WTC11 (cell line): ENCODE results near the gene TANC1. TPM values are rescaled to one million over a fixed set of nuclear protein-coding genes. Genes with fewer than 3 reads are reported as not detected.

Source experiments
- ATAC-seq: fragments of 200-7000 bp; cut with Tn5 transposase; 2 replicates; pipeline ENCODE4 v1.10.0; 2021; ENCODE audit warnings: mild to moderate bottlenecking, moderate library complexity
- CTCF ChIA-PET: fragments of 300-600 bp; sonication (Branson Sonifier 250); formaldehyde crosslinking; loops from one replicate; lab custom pipeline; 2021; ENCODE audit warnings: antibody characterized with exemption; lab: Charles Lee
- POLR2A ChIA-PET: fragments of 350-600 bp; sonication (Branson Sonifier 250); formaldehyde crosslinking; loops from one replicate; lab custom pipeline; 2021; ENCODE audit warnings: antibody characterized with exemption; lab: Charles Lee
- DNase-seq: peaks from one replicate; pipeline ENCODE4 v3.0.0; 2021; ENCODE audit warnings: low spot score
- H3K27ac Mint-ChIP-seq: 2 replicates; pipeline ENCODE4 v1.8.0; 2021; ENCODE audit warnings: mixed read lengths
- H3K27me3 Mint-ChIP-seq: 2 replicates; pipeline ENCODE4 v1.8.0; 2021; ENCODE audit warnings: low read depth, mild to moderate bottlenecking, moderate library complexity, mixed read lengths
- H3K36me3 Mint-ChIP-seq: 2 replicates; pipeline ENCODE4 v1.8.0; 2021; ENCODE audit warnings: mixed read lengths
- H3K4me1 Mint-ChIP-seq: 2 replicates; pipeline ENCODE4 v1.8.0; 2022; ENCODE audit warnings: mixed read lengths
- H3K4me3 Mint-ChIP-seq: 2 replicates; pipeline ENCODE4 v1.8.0; 2021; ENCODE audit warnings: mild to moderate bottlenecking, moderate library complexity, mixed read lengths
- H3K9me3 Mint-ChIP-seq: 2 replicates; pipeline ENCODE4 v1.8.0; 2021; ENCODE audit warnings: mixed read lengths
- ATF1 ChIP-seq: sonication (generic); formaldehyde crosslinking; IDR thresholded peaks from 2 replicates; pipeline ENCODE4 v1.8.1; 2023; ENCODE audit warnings: mild to moderate bottlenecking, moderate library complexity, missing genetic modification reagents
- ATF2 ChIP-seq: sonication (generic); formaldehyde crosslinking; IDR thresholded peaks from 2 replicates; pipeline ENCODE4 v1.8.1; 2022; ENCODE audit warnings: low read depth, missing genetic modification reagents, borderline replicate concordance
- ATF3 ChIP-seq: sonication (generic); formaldehyde crosslinking; conservative IDR thresholded peaks from 2 replicates; pipeline ENCODE4 v1.8.1; 2022; ENCODE audit warnings: mild to moderate bottlenecking, missing genetic modification reagents
- CTCF ChIP-seq: fragments of 200-600 bp; IDR thresholded peaks from 2 replicates; pipeline ENCODE4 v1.8.0; 2022; ENCODE audit warnings: antibody characterized with exemption
- FOXJ3 ChIP-seq: sonication (generic); formaldehyde crosslinking; IDR thresholded peaks from 2 replicates; pipeline ENCODE4 v1.9.0; 2021; ENCODE audit warnings: missing genetic modification reagents, mild to moderate bottlenecking, borderline replicate concordance
- GABPB1 ChIP-seq: sonication (generic); formaldehyde crosslinking; IDR thresholded peaks from 2 replicates; pipeline ENCODE4 v1.8.1; 2023; ENCODE audit warnings: mild to moderate bottlenecking, missing genetic modification reagents
- MYBL2 ChIP-seq: sonication (generic); formaldehyde crosslinking; IDR thresholded peaks from 2 replicates; pipeline ENCODE4 v1.8.1; 2023; ENCODE audit warnings: mild to moderate bottlenecking, moderate library complexity, missing genetic modification reagents
- NR2C2 ChIP-seq: sonication (generic); formaldehyde crosslinking; IDR thresholded peaks from 2 replicates; pipeline ENCODE4 v1.8.0; 2022; ENCODE audit warnings: mild to moderate bottlenecking, missing genetic modification reagents
- NR3C1 ChIP-seq: sonication (generic); formaldehyde crosslinking; conservative IDR thresholded peaks from 2 replicates; pipeline ENCODE4 v1.8.1; 2023; ENCODE audit warnings: low read depth, mild to moderate bottlenecking, missing genetic modification reagents
- RORB ChIP-seq: fragments of 250-450 bp; sonication (Bioruptor Pico); IDR thresholded peaks from 2 replicates; pipeline ENCODE4 v1.9.0; 2021; ENCODE audit warnings: mild to moderate bottlenecking
- ZBTB43 ChIP-seq: sonication (generic); formaldehyde crosslinking; IDR thresholded peaks from 2 replicates; pipeline ENCODE4 v1.8.1; 2023; ENCODE audit warnings: mild to moderate bottlenecking, missing genetic modification reagents
- ZNF219 ChIP-seq: sonication (generic); formaldehyde crosslinking; IDR thresholded peaks from 2 replicates; pipeline ENCODE4 v1.8.0; 2023; ENCODE audit warnings: missing genetic modification reagents, mild to moderate bottlenecking, borderline replicate concordance
- ZNF317 ChIP-seq: sonication (generic); formaldehyde crosslinking; IDR thresholded peaks from 2 replicates; pipeline ENCODE4 v1.8.1; 2023; ENCODE audit warnings: low read depth, mild to moderate bottlenecking, moderate library complexity, missing genetic modification reagents, borderline replicate concordance
- total RNA-seq: library from RNA; stranded (reverse); gene quantifications from 3 replicates; pipeline ENCODE4 v1.2.3, GENCODE V29; 2021
- TF ChIP-seq, protein P1 (sequence below): sonication (generic); formaldehyde crosslinking; conservative IDR thresholded peaks from 2 replicates; pipeline ENCODE4 v1.8.1; 2023; ENCODE audit warnings: mild to moderate bottlenecking, low read depth, missing genetic modification reagents, moderate library complexity
- TF ChIP-seq, protein P2 (sequence below): fragments of 250-450 bp; sonication (Bioruptor Pico); IDR thresholded peaks from 2 replicates; pipeline ENCODE4 v1.9.0; 2021; ENCODE audit warnings: mild to moderate bottlenecking

Gene TANC1
- total RNA-seq, 1 experiment from 2014 or later = 11.6 TPM

DNA sequence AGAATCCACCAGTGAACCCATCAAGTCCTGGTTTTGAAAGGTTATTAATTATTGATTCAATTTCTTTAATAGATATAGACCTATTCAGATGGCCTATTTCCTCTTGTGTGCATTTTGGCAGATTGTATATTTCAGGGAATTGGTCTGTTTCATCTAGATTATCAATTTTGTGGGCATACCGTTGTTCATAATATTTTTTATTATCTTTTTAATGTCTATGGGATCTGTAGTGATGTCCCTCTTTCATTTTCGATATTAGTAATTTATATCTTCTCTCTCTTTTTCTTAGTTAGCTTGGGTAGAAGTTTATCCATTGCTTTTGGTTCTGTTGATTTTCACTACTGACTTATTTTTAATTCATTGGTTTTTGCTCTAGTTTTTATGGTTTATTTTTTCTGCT, 39.9 kb upstream of the TANC1 start:
- ATAC-seq = no peak
- Mint-ChIP-seq H3K4me1 (peaks cover 13% of the 10 kb centered on the region), H3K4me3 (no peak overlapping the region), H3K27me3 (no peaks in the 10 kb centered on the region), H3K9me3 (peaks cover 35% of the 10 kb centered on the region), H3K27ac (no peak overlapping the region), H3K36me3 (no peaks in the 10 kb centered on the region; the same call in none of the 2 replicates)
- POLR2A ChIA-PET = no interaction called here
- TF ChIP-seq ZBTB43 (CRISPR knock-in tag) (no peak), NR3C1 (CRISPR knock-in tag) (no peak), ATF3 (CRISPR knock-in tag) (no peak)
- TF ChIP-seq, all 79 proteins: peak for 0
- DNase-seq = no peak
- CTCF ChIA-PET = no interaction called here

DNA sequence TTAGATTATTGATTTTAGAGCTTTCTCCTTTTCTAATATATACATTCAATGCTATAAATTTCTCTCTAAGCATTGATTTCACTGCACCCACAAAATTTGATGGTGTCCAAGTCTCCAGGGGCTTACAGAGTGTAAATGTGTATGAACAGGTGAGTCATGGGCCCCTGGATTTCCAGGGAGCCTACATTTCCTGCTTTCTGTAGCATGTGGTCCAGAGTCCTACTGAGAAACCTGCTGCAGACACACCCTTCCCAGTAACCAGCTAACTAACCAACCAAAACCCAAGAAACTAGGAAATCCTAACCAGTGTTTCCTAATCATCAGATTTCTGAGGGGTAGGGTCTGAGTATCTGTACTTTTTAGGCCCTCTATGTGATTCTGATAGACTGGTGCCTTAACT, 39.5 kb upstream of the TANC1 start:
- H3K9me3 Mint-ChIP-seq = peaks cover 35% of the 10 kb centered on the region
- H3K4me1 Mint-ChIP-seq = peaks cover 11% of the 10 kb centered on the region
- no peak for DNase-seq
- no peaks in the 10 kb centered on the region; the same call in none of the 2 replicates for H3K36me3 Mint-ChIP-seq
- no peak for ATAC-seq
- no peak overlapping the region for H3K4me3 Mint-ChIP-seq
- POLR2A ChIA-PET = no interaction called here
- CTCF ChIA-PET = no interaction called here
- no peak overlapping the region for H3K27ac Mint-ChIP-seq
- TF ChIP-seq ATF2 (no peak), GABPB1 (CRISPR knock-in tag) (no peak), ZNF219 (CRISPR knock-in tag) (no peak), ZBTB43 (CRISPR knock-in tag) (no peak), ATF1 (CRISPR knock-in tag) (no peak), ZNF317 (CRISPR knock-in tag) (no peak), FOXJ3 (no peak), MYBL2 (CRISPR knock-in tag) (no peak), RORB (CRISPR knock-in tag) (no peak)
- no peaks in the 10 kb centered on the region for H3K27me3 Mint-ChIP-seq

GRCh38 chr2:158931572-158931971, 36.9 kb upstream of the TANC1 start:
- Mint-ChIP-seq H3K9me3 (peaks cover 28% of the 10 kb centered on the region), H3K27ac (no peak overlapping the region)
- CTCF ChIA-PET = no interaction called here

More at GRCh38 chr2:158931572-158931971, 36.9 kb upstream of the TANC1 start:
- POLR2A ChIA-PET = no interaction called here
- ATAC-seq (0 out of 2 replicates have a peak, but pooled peaks have one; percentile 22), DNase-seq (no peak)
- Mint-ChIP-seq H3K27me3 (peaks cover 7% of the 10 kb centered on the region), H3K4me3 (no peak overlapping the region), H3K36me3 (no peaks in the 10 kb centered on the region; the same call in 1 of the 2 replicates), H3K4me1 (peaks cover 18% of the 10 kb centered on the region)
- TF ChIP-seq, protein P1, sequence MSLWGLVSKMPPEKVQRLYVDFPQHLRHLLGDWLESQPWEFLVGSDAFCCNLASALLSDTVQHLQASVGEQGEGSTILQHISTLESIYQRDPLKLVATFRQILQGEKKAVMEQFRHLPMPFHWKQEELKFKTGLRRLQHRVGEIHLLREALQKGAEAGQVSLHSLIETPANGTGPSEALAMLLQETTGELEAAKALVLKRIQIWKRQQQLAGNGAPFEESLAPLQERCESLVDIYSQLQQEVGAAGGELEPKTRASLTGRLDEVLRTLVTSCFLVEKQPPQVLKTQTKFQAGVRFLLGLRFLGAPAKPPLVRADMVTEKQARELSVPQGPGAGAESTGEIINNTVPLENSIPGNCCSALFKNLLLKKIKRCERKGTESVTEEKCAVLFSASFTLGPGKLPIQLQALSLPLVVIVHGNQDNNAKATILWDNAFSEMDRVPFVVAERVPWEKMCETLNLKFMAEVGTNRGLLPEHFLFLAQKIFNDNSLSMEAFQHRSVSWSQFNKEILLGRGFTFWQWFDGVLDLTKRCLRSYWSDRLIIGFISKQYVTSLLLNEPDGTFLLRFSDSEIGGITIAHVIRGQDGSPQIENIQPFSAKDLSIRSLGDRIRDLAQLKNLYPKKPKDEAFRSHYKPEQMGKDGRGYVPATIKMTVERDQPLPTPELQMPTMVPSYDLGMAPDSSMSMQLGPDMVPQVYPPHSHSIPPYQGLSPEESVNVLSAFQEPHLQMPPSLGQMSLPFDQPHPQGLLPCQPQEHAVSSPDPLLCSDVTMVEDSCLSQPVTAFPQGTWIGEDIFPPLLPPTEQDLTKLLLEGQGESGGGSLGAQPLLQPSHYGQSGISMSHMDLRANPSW (CRISPR knock-in tag) = no peak
- TF ChIP-seq NR2C2 = no peak
- no peak for TF ChIP-seq ATF2
- TF ChIP-seq, protein P2, sequence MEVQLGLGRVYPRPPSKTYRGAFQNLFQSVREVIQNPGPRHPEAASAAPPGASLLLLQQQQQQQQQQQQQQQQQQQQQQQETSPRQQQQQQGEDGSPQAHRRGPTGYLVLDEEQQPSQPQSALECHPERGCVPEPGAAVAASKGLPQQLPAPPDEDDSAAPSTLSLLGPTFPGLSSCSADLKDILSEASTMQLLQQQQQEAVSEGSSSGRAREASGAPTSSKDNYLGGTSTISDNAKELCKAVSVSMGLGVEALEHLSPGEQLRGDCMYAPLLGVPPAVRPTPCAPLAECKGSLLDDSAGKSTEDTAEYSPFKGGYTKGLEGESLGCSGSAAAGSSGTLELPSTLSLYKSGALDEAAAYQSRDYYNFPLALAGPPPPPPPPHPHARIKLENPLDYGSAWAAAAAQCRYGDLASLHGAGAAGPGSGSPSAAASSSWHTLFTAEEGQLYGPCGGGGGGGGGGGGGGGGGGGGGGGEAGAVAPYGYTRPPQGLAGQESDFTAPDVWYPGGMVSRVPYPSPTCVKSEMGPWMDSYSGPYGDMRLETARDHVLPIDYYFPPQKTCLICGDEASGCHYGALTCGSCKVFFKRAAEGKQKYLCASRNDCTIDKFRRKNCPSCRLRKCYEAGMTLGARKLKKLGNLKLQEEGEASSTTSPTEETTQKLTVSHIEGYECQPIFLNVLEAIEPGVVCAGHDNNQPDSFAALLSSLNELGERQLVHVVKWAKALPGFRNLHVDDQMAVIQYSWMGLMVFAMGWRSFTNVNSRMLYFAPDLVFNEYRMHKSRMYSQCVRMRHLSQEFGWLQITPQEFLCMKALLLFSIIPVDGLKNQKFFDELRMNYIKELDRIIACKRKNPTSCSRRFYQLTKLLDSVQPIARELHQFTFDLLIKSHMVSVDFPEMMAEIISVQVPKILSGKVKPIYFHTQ (CRISPR knock-in tag) = no peak
- no peak for TF ChIP-seq CTCF
